HG03558 (cell line): ENCODE measurements around the gene CPA1.

Experiments used
- ATAC-seq: cut with Tn5 transposase; IDR thresholded peaks from one replicate; pipeline ENCODE4 v1.9.1; 2021; ENCODE audit warnings: moderate number of reproducible peaks; ENCODE audit not compliant: unreplicated experiment; ENCODE audit errors: extremely low read depth

Gene CPA1

GRCh38 chr7:130379921-130380860 lies at the start of gene CPA1:
Gene CPA1 (plus strand): TSS chr7:130380494. CDS start chr7:130380521, 27 bp downstream.
- no peak for ATAC-seq

DNA sequence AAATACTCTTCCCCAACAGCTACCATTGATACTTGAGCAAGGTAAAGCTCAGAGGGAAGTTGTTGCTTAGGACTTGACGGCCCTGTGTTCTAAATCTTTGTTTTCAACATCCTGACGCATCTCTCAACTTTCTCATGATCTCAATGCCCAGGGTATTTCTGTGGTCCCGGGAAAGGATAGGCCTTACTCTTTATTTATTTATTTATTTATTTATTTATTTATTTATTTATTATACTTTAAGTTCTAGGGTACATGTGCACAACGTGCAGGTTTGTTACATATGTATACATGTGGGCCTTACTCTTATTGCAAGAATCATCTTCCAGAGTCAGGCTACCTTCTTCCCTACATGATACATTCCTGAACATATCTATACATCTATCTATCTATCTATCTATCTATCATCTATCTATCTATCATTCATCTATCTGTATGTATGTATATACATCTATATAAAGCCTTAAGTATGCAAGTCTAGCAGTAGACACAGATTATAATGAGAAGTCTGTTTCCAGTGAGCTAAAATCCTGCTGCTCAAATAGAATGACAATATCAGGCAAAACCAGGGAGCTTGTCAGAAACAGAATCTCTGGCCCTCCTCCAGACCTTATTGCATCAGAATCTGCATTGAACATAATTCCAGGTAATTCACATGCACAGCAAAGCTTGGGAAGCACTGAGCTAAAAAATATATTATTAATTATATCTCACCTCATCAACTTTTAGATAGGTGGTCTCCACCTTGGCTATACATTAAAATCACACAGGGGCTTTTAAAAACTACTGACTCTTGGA lies 47.8 kb upstream of the CPA1 start:
- ATAC-seq: no peak

GRCh38 chr7:130333832-130334231 lies 46.5 kb upstream of the CPA1 start:
- no peak for ATAC-seq

- no peak for ATAC-seq
Observed at GRCh38 chr7:130334274-130334673, 46.0 kb upstream of the CPA1 start.

DNA sequence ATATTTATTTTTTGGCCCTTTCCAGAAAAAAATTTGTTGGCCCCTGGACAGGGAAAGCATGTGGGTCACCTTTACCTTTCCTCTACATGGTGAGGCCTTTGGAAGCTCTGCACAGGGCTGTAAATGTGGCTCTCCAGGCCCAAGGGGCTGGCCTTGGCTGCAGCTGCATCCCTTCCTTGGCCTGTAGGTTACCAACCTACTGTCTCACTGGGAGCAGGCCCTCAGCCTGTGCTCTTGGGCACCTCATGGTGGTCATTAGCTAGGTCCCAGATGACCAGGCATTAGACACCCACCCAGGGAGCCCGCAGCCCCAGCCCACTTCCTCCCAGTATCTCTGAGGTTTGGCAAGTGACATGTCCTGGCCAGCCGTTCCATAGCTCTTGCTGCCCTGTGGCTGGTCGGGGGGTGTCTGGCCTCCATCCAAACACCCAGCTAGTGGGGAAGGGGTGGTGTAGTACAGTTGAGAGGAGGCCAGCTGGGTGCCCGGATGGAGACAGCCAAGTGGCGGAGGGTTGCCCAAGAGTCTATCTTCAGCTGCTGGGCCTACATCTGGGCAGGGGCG lies 42.8 kb upstream of the CPA1 start:
- ATAC-seq: no peak

- ATAC-seq: no peak
Observed at GRCh38 chr7:130338233-130338632, 42.1 kb upstream of the CPA1 start.

GRCh38 chr7:130341882-130342281 lies 38.4 kb upstream of the CPA1 start:
- no peak for ATAC-seq

- ATAC-seq: no peak
Observed at GRCh38 chr7:130342701-130343380, 37.5 kb upstream of the CPA1 start.

GRCh38 chr7:130344271-130344866 lies 35.9 kb upstream of the CPA1 start, which contains the start of gene CPA5:
Gene CPA5 (plus strand): TSS chr7:130344816. CDS start chr7:130346486, 1,670 bp downstream.
- no peak for ATAC-seq

GRCh38 chr7:130345136-130345535 lies 35.2 kb upstream of the CPA1 start:
- no peak for ATAC-seq

DNA sequence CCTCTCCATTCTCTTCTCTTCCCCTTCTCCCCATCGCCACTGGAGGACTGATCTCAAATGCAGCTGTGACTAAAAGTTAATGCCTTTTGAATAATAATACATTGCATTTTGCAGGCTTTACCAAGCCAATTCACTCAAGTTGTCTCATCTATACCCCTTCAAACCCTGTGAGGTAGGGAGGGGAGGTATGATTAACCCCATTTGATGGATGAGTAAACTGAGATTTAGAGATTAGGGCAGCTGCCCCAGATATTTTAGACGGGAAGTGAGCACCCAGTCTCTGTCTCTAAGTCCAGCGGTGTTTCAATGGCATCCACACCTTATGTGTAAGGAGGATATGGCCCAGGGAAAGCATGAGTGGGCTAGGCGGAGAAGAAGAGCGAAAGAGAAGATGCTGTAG lies 34.6 kb upstream of the CPA1 start:
- no peak for ATAC-seq

DNA sequence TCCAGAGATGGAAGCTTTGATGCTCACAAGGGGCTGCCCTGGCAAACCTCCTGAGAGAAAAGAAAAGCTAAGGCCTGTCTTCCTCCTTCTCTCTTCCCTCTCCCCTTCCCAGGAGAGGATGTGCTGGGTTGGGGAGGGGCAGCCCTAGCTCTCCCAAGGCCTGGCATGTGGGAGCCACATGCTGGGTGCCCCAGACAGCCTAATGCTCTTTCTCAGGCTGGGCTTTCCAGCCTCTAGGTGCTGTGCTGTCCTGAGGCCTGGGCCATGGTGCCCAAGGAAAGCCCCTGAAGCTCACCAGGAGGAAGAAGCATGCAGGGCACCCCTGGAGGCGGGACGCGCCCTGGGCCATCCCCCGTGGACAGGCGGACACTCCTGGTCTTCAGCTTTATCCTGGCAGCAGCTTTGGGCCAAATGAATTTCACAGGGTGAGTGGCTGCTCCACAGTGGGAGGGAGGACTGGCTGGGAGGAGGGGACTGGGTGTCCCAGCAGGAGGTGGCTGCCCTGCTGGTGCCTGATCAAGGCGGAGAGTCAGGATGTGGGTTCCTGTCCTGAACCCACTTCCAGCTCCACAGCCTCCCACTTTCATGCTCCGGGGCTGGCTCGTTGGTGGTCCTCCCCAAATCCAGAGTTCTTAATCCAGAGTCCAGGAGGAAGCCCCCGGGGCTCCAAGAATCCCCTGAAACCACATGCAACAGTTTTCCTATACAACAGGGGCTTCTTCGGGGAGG lies 34.0 kb upstream of the CPA1 start:
- ATAC-seq: no peak

- no peak for ATAC-seq
Observed at GRCh38 chr7:130346941-130347340, 33.4 kb upstream of the CPA1 start.

GRCh38 chr7:130349911-130350782 lies 30.1 kb upstream of the CPA1 start:
- no peak for ATAC-seq

DNA sequence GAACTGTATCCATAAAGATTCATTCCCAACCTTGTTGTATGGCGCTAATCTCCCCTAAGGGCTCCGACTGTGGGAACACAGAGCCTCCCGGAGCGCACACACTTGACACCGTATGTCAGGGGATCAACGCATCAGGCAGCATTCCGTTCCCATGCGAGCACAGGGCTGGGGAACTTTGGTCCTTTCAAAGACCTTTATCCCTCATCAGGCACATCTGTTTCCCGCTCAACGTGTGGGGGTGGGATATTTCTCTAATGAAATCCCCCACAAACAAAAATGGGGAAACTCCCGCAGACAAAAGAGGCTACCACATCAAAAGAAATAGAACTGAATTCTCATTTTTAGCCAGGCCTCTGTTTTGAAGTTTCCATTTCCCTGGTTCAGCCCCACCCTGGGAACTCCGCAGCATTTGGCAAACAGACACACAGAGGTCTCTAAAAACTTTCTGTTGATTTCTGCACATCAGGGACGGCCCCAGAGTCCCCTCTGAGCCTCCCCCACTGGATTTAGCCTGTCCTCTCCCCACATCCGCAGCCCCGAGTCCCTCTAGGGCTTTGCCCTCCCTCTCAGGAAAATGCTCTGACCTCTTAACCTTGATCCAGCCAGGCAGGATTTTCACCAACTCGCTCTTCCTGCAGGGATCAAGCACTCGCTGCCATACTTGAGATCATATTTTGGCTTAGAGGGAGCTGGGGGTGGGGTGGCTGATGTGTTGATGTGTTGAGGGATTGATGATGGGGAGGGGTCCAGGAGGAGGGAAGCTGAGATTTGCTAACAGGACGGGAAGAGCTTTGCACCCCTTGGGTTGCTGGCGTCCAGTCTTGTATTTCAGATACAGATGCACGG lies 29.1 kb upstream of the CPA1 start:
- ATAC-seq: no peak

DNA sequence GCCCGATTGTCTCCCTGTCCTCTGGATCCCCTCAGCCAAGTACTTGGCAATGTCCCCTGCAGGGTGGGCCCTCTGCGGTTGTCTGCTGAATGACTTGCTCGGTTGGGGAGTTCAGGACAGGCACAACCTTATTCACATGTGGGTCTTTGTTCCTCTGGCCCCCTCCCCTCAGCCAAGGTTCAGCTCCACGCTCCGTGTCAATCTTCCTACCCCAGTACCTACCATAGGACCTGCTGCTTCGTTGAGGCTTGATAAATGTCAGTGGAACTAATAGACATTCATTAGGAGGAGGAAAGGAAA lies 28.6 kb upstream of the CPA1 start:
- no peak for ATAC-seq

- no peak for ATAC-seq
Observed at GRCh38 chr7:130352194-130353074, 27.9 kb upstream of the CPA1 start.
